Activated CD4-positive, alpha-beta T cell treated with anti-CD3 and anti-CD28 coated beads for 1 hour (primary cell): Measurements from ENCODE around the gene KRTAP13-2.

ENCODE experiments used
- DNase-seq: peaks from one replicate; pipeline ENCODE4 v3.0.0-alpha.2; 2020

KRTAP13-2 gene

GRCh38 chr21:30372139-30372770, at the start of gene KRTAP13-2:
Gene KRTAP13-2 (minus strand): TSS chr21:30372271. CDS start chr21:30372213, 58 bp downstream.
- DNase-seq: no peak

- no peak for DNase-seq
Measured at GRCh38 chr21:30415993-30416392, 43.9 kb upstream of the KRTAP13-2 start.

- DNase-seq: no peak
Measured at GRCh38 chr21:30408782-30409494, 36.9 kb upstream of the KRTAP13-2 start.

GRCh38 chr21:30395731-30396130, 23.7 kb upstream of the KRTAP13-2 start, which contains the start of gene KRTAP13-1:
Gene KRTAP13-1 (plus strand): TSS chr21:30396031. CDS start chr21:30396087, 56 bp downstream.
- DNase-seq: no peak

GRCh38 chr21:30391492-30392025, 19.5 kb upstream of the KRTAP13-2 start:
- DNase-seq: no peak

- no peak for DNase-seq
Measured at GRCh38 chr21:30382201-30382600, 10.1 kb upstream of the KRTAP13-2 start.

GRCh38 chr21:30355906-30356305, 16.2 kb downstream of the KRTAP13-2 start:
- DNase-seq: no peak

GRCh38 chr21:30354308-30355005, 17.6 kb downstream of the KRTAP13-2 start:
- no peak for DNase-seq

- no peak for DNase-seq
Measured at GRCh38 chr21:30351534-30351933, 20.5 kb downstream of the KRTAP13-2 start.

GRCh38 chr21:30349572-30349971, 22.5 kb downstream of the KRTAP13-2 start:
- no peak for DNase-seq

- DNase-seq: no peak
Measured at GRCh38 chr21:30348506-30348905, 23.6 kb downstream of the KRTAP13-2 start, which contains the start of gene KRTAP23-1. Gene KRTAP23-1 (minus strand): TSS chr21:30348606. CDS start chr21:30348606, 0 bp downstream.

GRCh38 chr21:30345014-30345413, 27.1 kb downstream of the KRTAP13-2 start:
- no peak for DNase-seq

- DNase-seq: no peak
Measured at GRCh38 chr21:30340714-30341573, 31.1 kb downstream of the KRTAP13-2 start.

- DNase-seq: no peak
Measured at GRCh38 chr21:30338717-30339116, 33.4 kb downstream of the KRTAP13-2 start.

GRCh38 chr21:30337772-30338171, 34.3 kb downstream of the KRTAP13-2 start:
- DNase-seq: no peak

- DNase-seq: no peak
Measured at GRCh38 chr21:30337276-30337744, 34.8 kb downstream of the KRTAP13-2 start, which contains the start of gene KRTAP27-1. Gene KRTAP27-1 (minus strand): TSS chr21:30337694. CDS start chr21:30337668, 26 bp downstream.

GRCh38 chr21:30336596-30336995, 35.5 kb downstream of the KRTAP13-2 start:
- DNase-seq: no peak

GRCh38 chr21:30333736-30334135, 38.3 kb downstream of the KRTAP13-2 start:
- DNase-seq: no peak

- DNase-seq: no peak
Measured at GRCh38 chr21:30332681-30333080, 39.4 kb downstream of the KRTAP13-2 start.

GRCh38 chr21:30329203-30329875, 42.7 kb downstream of the KRTAP13-2 start:
- DNase-seq: no peak

- DNase-seq: no peak
Measured at GRCh38 chr21:30326390-30326789, 45.7 kb downstream of the KRTAP13-2 start.
